NCI-H510A treated with DMSO at 0.1 percent for 48 hours (cell line): ENCODE data around the gene KAT6B.
"Not testable (repeated sequence)": the region's sequence is repeated elsewhere in the genome, so short reads cannot be mapped to it uniquely, and the experiment has no call there.

Experiments
- DNase-seq: peaks from one replicate; lab custom pipeline; 2025; lab: John Stamatoyannopoulos, UW

The KAT6B gene

GRCh38 chr10:74859546-74859945 is 33.1 kb downstream of the KAT6B start:
- no peak for DNase-seq

- DNase-seq: no peak
Observed at GRCh38 chr10:74862625-74863024, 36.2 kb downstream of the KAT6B start.

GRCh38 chr10:74863551-74863950 is 37.2 kb downstream of the KAT6B start:
- no peak for DNase-seq

- DNase-seq: no peak
Observed at GRCh38 chr10:74867351-74867750, 41.0 kb downstream of the KAT6B start.

GRCh38 chr10:74868392-74868977 is 42.1 kb downstream of the KAT6B start:
- no peak for DNase-seq

- DNase-seq: no peak
Observed at GRCh38 chr10:74869635-74870034, 43.2 kb downstream of the KAT6B start.

- DNase-seq: no peak
Observed at GRCh38 chr10:74870191-74870590, 43.8 kb downstream of the KAT6B start.

- no peak for DNase-seq
Observed at GRCh38 chr10:74871595-74872382, 45.4 kb downstream of the KAT6B start.

GRCh38 chr10:74873803-74874454 is 47.5 kb downstream of the KAT6B start:
- DNase-seq: no peak

- DNase-seq: no peak
Observed at GRCh38 chr10:74874649-74875048, 48.2 kb downstream of the KAT6B start.

- DNase-seq: no peak
Observed at GRCh38 chr10:74875068-74875467, 48.7 kb downstream of the KAT6B start.

GRCh38 chr10:74875966-74876365 is 49.6 kb downstream of the KAT6B start:
- DNase-seq: peak; percentile 94

- not testable (repeated sequence) for DNase-seq
Observed at GRCh38 chr10:74877054-74877453, 50.7 kb downstream of the KAT6B start.

GRCh38 chr10:74877898-74878297 is 51.5 kb downstream of the KAT6B start:
- DNase-seq: no peak

GRCh38 chr10:74880041-74880440 is 53.6 kb downstream of the KAT6B start:
- no peak for DNase-seq

GRCh38 chr10:74881253-74881884 is 55.0 kb downstream of the KAT6B start:
- no peak for DNase-seq

- DNase-seq: no peak
Observed at GRCh38 chr10:74882427-74882826, 56.0 kb downstream of the KAT6B start.

- DNase-seq: no peak
Observed at GRCh38 chr10:74882831-74883230, 56.4 kb downstream of the KAT6B start.

- no peak for DNase-seq
Observed at GRCh38 chr10:74883428-74883827, 57.0 kb downstream of the KAT6B start.

- DNase-seq: no peak
Observed at GRCh38 chr10:74887614-74888284, 61.3 kb downstream of the KAT6B start.

GRCh38 chr10:74888962-74889661 is 62.7 kb downstream of the KAT6B start:
- DNase-seq: peak; percentile 42

GRCh38 chr10:74889662-74889998 is 63.2 kb downstream of the KAT6B start:
- no peak for DNase-seq
